OCI-LY3 (cell line): ENCODE data around the gene HSD11B1.

Experiments used
- H2AFZ ChIP-seq: fragments of 200-600, 300-600 bp; shearing (Covaris generic); 2 replicates; pipeline ENCODE4 v1.6.0; 2014; ENCODE audit warnings: antibody characterized with exemption, low read depth, low read length
- H3K27ac ChIP-seq: fragments of 200-600, 300-600 bp; sonication (generic); 2 replicates; pipeline ENCODE4 v1.5.1; 2014; ENCODE audit warnings: mild to moderate bottlenecking, low read length, moderate library complexity, mixed read lengths
- H3K27me3 ChIP-seq: fragments of 200-600, 300-600 bp; sonication (generic); 2 replicates; pipeline ENCODE4 v1.6.1; 2014; ENCODE audit warnings: low read depth, low read length, mixed read lengths
- H3K36me3 ChIP-seq: fragments of 200-600, 300-600 bp; sonication (generic); replicated peaks from 2 replicates; pipeline ENCODE3; 2014; ENCODE audit warnings: low read depth, low read length, mixed read lengths
- H3K4me1 ChIP-seq: fragments of 300-600, 200-600 bp; sonication (generic); 2 replicates; pipeline ENCODE4 v1.6.1; 2014; ENCODE audit warnings: low read length, mixed read lengths
- H3K4me2 ChIP-seq: fragments of 200-600, 300-600 bp; sonication (generic); 2 replicates; pipeline ENCODE4 v1.6.1; 2014; ENCODE audit warnings: low read length, mixed read lengths
- H3K4me3 ChIP-seq: fragments of 300-600, 200-600 bp; sonication (generic); 2 replicates; pipeline ENCODE4 v1.5.1; 2014; ENCODE audit warnings: antibody characterized with exemption, mild to moderate bottlenecking, low read length, moderate library complexity
- H3K79me2 ChIP-seq: fragments of 300-600, 200-600 bp; shearing (Covaris generic); 2 replicates; pipeline ENCODE4 v1.6.1; 2014; ENCODE audit warnings: mild to moderate bottlenecking, low read length, mixed read lengths
- H3K9ac ChIP-seq: fragments of 300-600, 200-600 bp; shearing (Covaris generic); 2 replicates; pipeline ENCODE4 v1.6.0; 2014; ENCODE audit warnings: mild to moderate bottlenecking, low read length, moderate library complexity
- H3K9me3 ChIP-seq: fragments of 200-600, 300-600 bp; shearing (Covaris generic); 2 replicates; pipeline ENCODE4 v1.6.1; 2014; ENCODE audit warnings: low read length, mixed read lengths; ENCODE audit not compliant: insufficient read depth
- H4K20me1 ChIP-seq: fragments of 200-600, 300-600 bp; sonication (generic); 2 replicates; pipeline ENCODE4 v1.6.1; 2016; ENCODE audit warnings: low read length, mixed read lengths; ENCODE audit not compliant: insufficient read depth
- EZH2phosphoT487 ChIP-seq: fragments of 200-600 bp; shearing (Covaris generic); IDR thresholded peaks from 2 replicates; pipeline ENCODE4 v1.6.1; 2018; ENCODE audit warnings: antibody characterized with exemption, mixed run types, low read depth
- TF ChIP-seq, protein P1 (sequence below): fragments of 200-600, 300-600 bp; sonication (generic); IDR thresholded peaks from 2 replicates; pipeline ENCODE4 v1.5.1; 2014; ENCODE audit warnings: antibody characterized with exemption, low read length, low read depth

The HSD11B1 gene

DNA sequence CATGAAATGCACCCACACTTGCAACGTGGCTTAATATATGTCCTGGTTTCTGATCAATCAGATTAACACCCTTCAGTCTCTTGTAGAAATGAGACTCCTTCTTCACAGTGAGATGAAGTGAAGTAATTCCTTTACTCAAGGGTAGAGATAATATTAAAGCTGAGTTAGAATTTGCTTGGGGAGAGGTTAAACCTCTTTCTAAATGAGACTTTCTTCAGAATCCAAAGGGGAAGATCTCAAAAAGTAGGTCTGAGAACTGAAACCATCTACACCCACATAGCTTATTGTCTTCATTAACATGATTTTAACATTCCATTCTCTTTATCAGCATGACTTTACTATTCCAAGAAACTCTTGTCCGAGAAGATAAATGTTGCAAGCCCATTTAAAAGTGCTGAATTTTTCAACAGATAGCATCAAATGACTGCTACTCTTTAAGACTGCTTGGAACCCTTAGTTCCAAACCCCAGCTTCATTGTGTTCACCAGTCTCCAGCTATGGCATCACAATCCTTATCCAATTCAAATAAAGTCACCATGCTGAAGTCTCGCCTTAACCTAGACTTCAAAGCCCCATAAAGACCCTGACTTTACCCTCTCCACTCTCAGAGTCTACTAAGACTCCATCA is 32.0 kb downstream of the HSD11B1 start:
- no peak overlapping the region for H3K9ac ChIP-seq
- H4K20me1 ChIP-seq, result no peaks in the 10 kb centered on the region
- H3K27me3 ChIP-seq, result no peaks in the 10 kb centered on the region
- H3K4me2 ChIP-seq, result peak overlapping the region; percentile 3; the same call in 1 of the 2 replicates
- no peaks in the 10 kb centered on the region for H3K9me3 ChIP-seq
- H3K4me1 ChIP-seq, result peaks cover 29% of the 10 kb centered on the region
- H3K79me2 ChIP-seq, result no peaks in the 10 kb centered on the region
- H3K36me3 ChIP-seq, result no peaks in the 10 kb centered on the region
- TF ChIP-seq EZH2phosphoT487, result no peak
- TF ChIP-seq, protein P1, sequence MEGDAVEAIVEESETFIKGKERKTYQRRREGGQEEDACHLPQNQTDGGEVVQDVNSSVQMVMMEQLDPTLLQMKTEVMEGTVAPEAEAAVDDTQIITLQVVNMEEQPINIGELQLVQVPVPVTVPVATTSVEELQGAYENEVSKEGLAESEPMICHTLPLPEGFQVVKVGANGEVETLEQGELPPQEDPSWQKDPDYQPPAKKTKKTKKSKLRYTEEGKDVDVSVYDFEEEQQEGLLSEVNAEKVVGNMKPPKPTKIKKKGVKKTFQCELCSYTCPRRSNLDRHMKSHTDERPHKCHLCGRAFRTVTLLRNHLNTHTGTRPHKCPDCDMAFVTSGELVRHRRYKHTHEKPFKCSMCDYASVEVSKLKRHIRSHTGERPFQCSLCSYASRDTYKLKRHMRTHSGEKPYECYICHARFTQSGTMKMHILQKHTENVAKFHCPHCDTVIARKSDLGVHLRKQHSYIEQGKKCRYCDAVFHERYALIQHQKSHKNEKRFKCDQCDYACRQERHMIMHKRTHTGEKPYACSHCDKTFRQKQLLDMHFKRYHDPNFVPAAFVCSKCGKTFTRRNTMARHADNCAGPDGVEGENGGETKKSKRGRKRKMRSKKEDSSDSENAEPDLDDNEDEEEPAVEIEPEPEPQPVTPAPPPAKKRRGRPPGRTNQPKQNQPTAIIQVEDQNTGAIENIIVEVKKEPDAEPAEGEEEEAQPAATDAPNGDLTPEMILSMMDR, result no peak
- H3K27ac ChIP-seq, result no peak overlapping the region
- no peak overlapping the region for H3K4me3 ChIP-seq
- H2AFZ ChIP-seq, result no peak overlapping the region

DNA sequence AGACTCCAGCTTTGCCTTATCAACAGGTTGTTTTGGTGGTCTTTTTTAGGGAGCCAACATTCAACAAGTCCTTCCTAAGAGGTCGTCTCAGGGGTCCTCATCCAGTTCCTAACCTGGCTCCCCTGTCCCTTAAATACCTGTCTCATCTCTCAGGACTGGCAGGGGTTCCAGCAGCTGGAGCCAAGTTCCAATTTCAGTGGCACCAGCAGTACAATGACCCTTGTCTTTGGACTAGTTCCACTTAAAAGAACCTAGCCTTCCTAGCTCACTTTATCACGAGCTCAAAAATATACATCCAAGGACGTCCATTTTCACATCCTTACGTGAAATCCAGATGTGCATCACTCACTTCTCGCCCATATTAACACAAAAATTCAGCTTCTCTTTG is 32.5 kb downstream of the HSD11B1 start:
- H2AFZ ChIP-seq, result no peak overlapping the region
- H3K36me3 ChIP-seq, result no peaks in the 10 kb centered on the region
- peaks cover 29% of the 10 kb centered on the region for H3K4me1 ChIP-seq
- no peaks in the 10 kb centered on the region for H3K9me3 ChIP-seq
- H3K79me2 ChIP-seq, result no peaks in the 10 kb centered on the region
- no peaks in the 10 kb centered on the region for H3K27me3 ChIP-seq
- no peak overlapping the region for H3K9ac ChIP-seq
- H4K20me1 ChIP-seq, result no peaks in the 10 kb centered on the region
- H3K4me2 ChIP-seq, result no peak overlapping the region
- no peak overlapping the region for H3K27ac ChIP-seq
- TF ChIP-seq, protein P1, result no peak
- no peak for TF ChIP-seq EZH2phosphoT487
- H3K4me3 ChIP-seq, result no peak overlapping the region

DNA sequence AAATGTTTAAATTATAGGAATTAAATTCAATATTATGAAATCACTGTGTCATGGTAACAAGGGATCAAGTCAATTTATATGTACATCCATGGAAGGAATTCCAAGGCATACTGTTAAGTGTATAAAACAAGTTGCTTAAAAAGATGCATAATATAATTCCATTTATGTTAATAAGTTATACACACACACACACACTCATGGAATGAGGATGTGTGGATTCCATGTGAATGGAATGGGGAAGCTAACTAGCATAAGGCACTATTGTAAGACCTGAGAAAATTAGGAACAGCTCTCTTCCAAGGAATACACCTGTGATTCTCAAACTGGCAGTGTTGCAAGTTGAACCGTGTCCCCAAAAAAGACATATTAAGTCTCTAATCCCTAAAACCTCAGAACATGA is 33.6 kb downstream of the HSD11B1 start:
- peaks cover 32% of the 10 kb centered on the region for H3K4me1 ChIP-seq
- no peaks in the 10 kb centered on the region for H3K27me3 ChIP-seq
- no peaks in the 10 kb centered on the region for H3K36me3 ChIP-seq
- H4K20me1 ChIP-seq, result no peaks in the 10 kb centered on the region
- no peaks in the 10 kb centered on the region for H3K9me3 ChIP-seq
- H2AFZ ChIP-seq, result no peak overlapping the region
- H3K4me3 ChIP-seq, result no peak overlapping the region
- no peak for TF ChIP-seq EZH2phosphoT487
- TF ChIP-seq, protein P1, result no peak
- no peaks in the 10 kb centered on the region for H3K79me2 ChIP-seq
- no peak overlapping the region for H3K27ac ChIP-seq
- H3K4me2 ChIP-seq, result no peak overlapping the region
- no peak overlapping the region for H3K9ac ChIP-seq

DNA sequence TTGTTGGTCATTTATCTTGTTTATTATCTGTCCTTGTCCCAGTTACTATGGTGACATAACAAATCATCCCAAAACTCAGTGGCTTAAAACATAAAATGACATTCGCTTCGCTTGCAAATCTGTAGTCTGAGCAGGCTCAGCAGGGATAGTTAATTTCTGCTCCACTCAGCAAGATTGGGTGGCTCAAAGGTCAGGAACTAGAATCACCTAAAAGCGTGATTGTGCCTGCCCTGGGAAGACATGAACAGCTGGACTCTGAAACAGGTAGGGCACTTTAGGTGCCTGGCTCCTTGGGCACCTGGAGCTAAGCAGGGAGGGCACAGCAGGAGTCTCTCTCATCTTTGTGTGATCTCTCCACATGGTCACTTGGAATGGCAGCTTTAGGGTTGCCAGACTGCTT is 36.5 kb downstream of the HSD11B1 start:
- no peaks in the 10 kb centered on the region for H4K20me1 ChIP-seq
- TF ChIP-seq, protein P1, result no peak
- TF ChIP-seq EZH2phosphoT487, result no peak

More for the DNA sequence above, 36.5 kb downstream of the HSD11B1 start:
- Histone ChIP-seq H3K4me2 (no peak overlapping the region), H2AFZ (no peak overlapping the region), H3K4me3 (no peak overlapping the region), H3K27ac (no peak overlapping the region), H3K4me1 (peaks cover 16% of the 10 kb centered on the region), H3K27me3 (peaks cover 2% of the 10 kb centered on the region), H3K9me3 (no peaks in the 10 kb centered on the region), H3K79me2 (no peaks in the 10 kb centered on the region), H3K9ac (no peak overlapping the region), H3K36me3 (no peaks in the 10 kb centered on the region)
